Measurements from ENCODE around the gene PRR3. TPM values are rescaled to one million over a fixed set of nuclear protein-coding genes. Genes with fewer than 3 reads are reported as not detected.
"Not testable (repeated sequence)": the region's sequence is repeated elsewhere in the genome, so short reads cannot be mapped to it uniquely, and the experiment has no call there.

Gene PRR3, protein sequence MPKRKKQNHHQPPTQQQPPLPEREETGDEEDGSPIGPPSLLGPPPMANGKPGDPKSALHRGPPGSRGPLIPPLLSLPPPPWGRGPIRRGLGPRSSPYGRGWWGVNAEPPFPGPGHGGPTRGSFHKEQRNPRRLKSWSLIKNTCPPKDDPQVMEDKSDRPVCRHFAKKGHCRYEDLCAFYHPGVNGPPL
- total RNA-seq (1 to 10 TPM; 4.4 to 5.7 (median 4.9) TPM), polyA plus RNA-seq (4.2 TPM)
- long read RNA-seq, donor 1, partial matches to known transcripts = 0 of 3 reads
- long read RNA-seq, donor 1, other reads (novel, unspliced or antisense) = 1 of 3 reads
- long read RNA-seq, donor 2, partial matches to known transcripts = 0 of 1 reads
- long read RNA-seq, donor 2, other reads (novel, unspliced or antisense) = 1 of 1 reads
- long read RNA-seq, donor 3, partial matches to known transcripts = 0 of 5 reads
- long read RNA-seq, donor 3, other reads (novel, unspliced or antisense) = 3 of 5 reads
- long read RNA-seq, donor 4, partial matches to known transcripts = 0 of 2 reads
- long read RNA-seq, donor 4, other reads (novel, unspliced or antisense) = 1 of 2 reads

DNA sequence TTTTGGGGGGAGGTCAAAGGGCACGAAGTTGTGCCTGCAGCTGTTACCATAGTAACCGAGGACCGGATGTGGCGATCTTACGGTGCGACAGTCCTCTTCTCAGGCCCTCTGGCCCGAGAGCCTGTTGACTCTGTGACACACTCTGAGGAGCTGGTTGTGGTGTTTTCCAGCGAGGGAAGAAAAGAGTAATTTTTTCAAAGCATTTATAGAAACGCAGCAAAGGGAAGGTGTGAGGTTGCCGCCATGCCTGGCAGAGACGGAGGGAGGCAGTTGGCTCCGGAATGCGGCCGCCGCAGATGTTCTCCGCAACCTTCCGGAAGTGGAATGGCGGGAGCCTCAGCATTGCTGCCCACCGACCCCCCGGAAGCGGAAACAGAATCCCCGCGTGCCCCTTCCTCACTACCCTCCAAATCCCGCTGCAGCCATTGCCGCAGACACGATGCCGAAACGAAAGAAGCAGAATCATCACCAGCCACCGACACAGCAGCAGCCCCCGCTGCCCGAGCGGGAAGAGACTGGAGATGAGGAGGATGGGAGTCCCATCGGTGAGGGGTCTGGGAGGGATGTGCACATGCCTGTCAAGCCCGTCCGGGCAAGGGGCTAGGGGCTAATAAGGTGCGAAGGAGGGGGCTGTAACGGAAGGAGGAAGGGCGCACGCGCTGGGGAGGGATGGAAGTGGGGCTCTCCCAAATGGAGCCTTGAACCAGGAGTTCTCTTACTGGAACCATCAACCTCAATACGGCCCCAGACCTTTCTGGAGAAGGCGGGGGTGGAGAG, at the start of gene PRR3:
PRR3 (plus strand) TSS at position 390 of the 777 bp plus-strand sequence; CDS start at position 440, 50 bp downstream.
- ATAC-seq = peak; percentile 87 to 89
- Histone ChIP-seq H3K27me3 (ENCODE audit: control insufficient read depth, insufficient read depth) (no peaks in the 10 kb centered on the region), H3K4me3 (ENCODE audit: low read length) (peak within 1 kb of the TSS; percentile 62), H3K9me3 (ENCODE audit: control insufficient read depth, low read length) (no peaks in the 10 kb centered on the region), H3K4me1 (ENCODE audit: control insufficient read depth, insufficient read depth, low read length) (no peaks in the 10 kb centered on the region), H3K27ac (ENCODE audit: low read length) (peak within 1 kb of the TSS; percentile 72)
- DNase-seq = peak; percentile 90 to 95 (median 94)
- intact Hi-C loops (cut with DNase I) = no loop called here
- WGBS = under 1% methylated on average over 42 of the region's 42 CpGs

DNA sequence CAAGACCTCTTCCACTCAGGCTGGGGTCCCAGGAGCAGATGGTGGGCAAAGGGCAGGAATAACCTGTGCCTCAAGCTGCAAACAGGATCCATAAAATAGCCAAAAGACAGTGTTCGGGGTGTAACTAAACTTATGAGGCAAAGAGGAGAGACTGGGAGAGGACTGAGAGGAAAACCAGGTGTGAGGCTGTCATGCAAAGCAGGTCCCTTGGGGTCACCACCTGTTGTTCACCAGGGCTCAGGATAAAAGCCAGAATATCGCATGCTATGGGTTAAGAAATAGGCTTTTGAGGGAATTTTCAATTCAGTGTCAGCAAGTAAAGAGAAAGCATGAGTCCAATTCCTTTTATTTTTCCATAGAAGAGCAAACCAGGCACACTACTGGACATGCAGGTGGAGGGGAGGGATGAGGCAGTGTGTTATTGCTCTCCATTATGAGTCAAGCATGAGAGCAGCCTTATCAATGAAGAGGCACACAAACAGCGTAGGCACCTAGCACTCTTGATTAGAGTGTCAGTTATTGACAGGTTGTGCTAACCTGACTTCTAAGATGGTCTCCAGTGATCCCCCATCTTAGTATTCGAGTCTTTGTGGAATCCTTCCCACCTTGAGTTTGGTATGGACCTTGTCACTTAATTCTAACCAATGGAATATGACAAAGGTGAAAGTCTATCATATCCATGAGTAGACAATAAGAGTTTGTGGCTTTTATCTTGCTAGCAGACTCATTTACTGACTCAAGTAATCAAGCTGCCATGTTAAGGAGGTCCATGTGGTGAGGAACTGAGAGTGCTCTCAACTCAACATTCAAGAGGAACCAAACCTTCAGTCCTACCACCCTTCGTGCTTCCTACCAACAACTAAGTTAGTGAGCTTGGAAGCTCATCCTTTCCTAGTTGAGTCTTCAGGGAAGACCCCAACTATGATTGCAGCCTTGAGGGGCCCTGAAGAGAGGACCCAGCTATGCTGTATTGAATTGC, 49.0 kb upstream of the PRR3 start:
- 79% methylated on average over 5 of the region's 5 CpGs for WGBS
- Histone ChIP-seq H3K4me1 (ENCODE audit: control insufficient read depth, insufficient read depth, low read length) (no peaks in the 10 kb centered on the region), H3K27me3 (ENCODE audit: control insufficient read depth, insufficient read depth) (no peaks in the 10 kb centered on the region), H3K27ac (ENCODE audit: low read length) (no peak overlapping the region), H3K4me3 (ENCODE audit: low read length) (no peak overlapping the region), H3K9me3 (ENCODE audit: control insufficient read depth, low read length) (no peaks in the 10 kb centered on the region)
- intact Hi-C loops (cut with DNase I) = no loop called here
- DNase-seq = no peak
- ATAC-seq = no peak

DNA sequence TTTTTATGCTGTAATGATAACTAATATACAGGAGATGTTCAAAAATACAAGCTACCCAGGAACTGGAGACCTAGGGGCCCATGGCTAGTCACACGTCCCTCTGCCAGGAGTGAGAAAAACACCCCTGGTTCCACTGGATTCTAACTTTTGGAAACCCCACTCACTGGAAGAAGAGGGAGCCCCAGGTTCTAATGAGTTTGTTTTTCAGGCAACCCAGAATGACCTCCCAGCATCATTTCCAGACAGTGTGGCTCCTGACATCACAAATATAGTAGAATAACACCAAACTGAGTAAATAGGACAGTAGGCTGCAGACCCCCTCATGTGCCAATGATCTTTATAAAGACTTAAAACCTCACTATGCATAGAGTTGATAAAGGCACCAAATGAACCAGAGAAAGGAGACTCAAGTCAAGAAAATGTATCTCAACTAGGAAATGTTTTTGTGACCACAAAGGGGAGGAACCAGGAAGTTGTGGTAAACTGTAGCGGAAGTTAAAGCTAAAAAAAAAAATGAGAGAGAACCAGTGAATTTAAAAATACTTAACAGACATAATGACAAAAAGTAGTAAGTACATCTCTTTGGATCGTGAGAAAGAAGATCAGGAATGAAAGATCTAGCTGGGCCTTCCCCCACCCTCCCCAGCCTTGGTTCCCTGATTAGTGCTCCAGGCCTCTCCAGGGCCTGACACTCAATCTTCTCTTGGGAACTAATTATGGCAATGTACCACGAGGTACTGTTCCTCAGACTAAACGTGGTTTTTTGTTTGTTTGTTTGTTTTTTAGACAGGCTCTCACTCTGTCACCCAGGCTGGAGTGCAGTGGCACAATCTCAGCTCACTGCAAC, 48.0 kb upstream of the PRR3 start:
- peak overlapping the region; percentile 7 for H3K27ac ChIP-seq (ENCODE audit: low read length)
- peak in 1 of 2 donors; percentile 32 for ATAC-seq

DNA sequence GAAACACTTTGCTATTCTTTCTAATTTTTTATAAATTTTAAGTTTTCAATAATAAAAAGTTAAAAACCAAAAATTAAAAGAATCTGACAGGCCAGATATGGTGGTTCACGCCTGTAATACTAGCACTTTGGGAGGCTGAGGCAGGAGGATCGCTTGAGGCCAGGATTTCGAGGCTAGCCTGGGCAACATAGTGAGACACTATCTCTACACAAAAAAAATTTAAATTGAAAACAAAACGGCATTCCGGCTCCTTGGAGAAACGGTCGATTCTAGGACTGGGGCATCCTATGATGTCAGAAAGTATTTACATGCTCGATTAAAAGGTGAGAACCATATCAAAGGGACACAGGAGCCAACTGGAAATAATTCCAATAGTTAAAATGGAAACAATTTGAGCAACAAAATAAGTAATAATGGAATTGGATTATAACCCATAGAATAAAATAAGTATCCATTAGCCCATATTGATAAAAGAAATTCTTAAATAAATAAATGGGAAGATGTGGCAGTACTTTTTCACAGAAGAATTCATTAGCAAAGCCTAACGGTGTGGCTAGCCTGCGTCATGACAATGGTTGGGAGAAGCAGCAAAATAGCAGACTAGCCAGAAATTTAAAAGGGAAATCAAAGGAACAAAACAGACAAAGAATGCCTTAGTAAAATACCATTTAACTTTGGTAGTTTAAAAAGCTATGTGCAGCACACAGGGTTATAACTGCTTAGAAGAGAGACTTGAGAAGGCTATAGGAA, 46.5 kb upstream of the PRR3 start:
- Histone ChIP-seq H3K9me3 (ENCODE audit: control insufficient read depth, low read length) (no peaks in the 10 kb centered on the region), H3K4me1 (ENCODE audit: control insufficient read depth, insufficient read depth, low read length) (no peaks in the 10 kb centered on the region), H3K27ac (ENCODE audit: low read length) (no peak overlapping the region), H3K4me3 (ENCODE audit: low read length) (no peak overlapping the region), H3K27me3 (ENCODE audit: control insufficient read depth, insufficient read depth) (no peaks in the 10 kb centered on the region)
- intact Hi-C loops (cut with DNase I) = no loop called here
- DNase-seq = no peak
- WGBS = 78% methylated on average over 10 of the region's 10 CpGs
- no peak for ATAC-seq

More for the DNA sequence above, 48.0 kb upstream of the PRR3 start:
- intact Hi-C loops (cut with DNase I) = no loop called here
- DNase-seq = no peak
- Histone ChIP-seq H3K4me3 (ENCODE audit: low read length) (no peak overlapping the region), H3K27me3 (ENCODE audit: control insufficient read depth, insufficient read depth) (no peaks in the 10 kb centered on the region), H3K9me3 (ENCODE audit: control insufficient read depth, low read length) (no peaks in the 10 kb centered on the region), H3K4me1 (ENCODE audit: control insufficient read depth, insufficient read depth, low read length) (no peaks in the 10 kb centered on the region)
- 41% methylated on average over 5 of the region's 5 CpGs for WGBS

DNA sequence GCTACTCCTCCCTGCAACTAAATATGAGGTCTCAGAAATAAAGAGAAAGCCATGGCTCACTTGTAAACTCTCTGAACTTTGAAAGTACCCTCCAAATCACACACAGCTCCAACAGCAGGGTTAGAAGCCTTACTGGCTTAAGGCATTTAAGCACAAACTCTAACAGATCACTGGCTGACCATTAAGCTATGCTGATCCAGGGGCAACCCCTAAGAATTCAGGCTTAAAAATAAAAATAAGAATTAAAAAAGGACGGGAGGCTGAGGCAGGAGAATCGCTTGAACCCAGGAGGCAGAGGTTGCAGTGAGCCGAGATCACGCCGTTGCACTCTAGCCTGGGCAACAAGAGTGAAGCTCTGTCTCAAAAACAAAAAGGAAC, 45.9 kb upstream of the PRR3 start:
- ATAC-seq = no peak
- no peak overlapping the region for H3K4me3 ChIP-seq (ENCODE audit: low read length)
- H3K27ac ChIP-seq (ENCODE audit: low read length) = no peak overlapping the region
- WGBS = 63% methylated on average over 5 of the region's 5 CpGs
- no peaks in the 10 kb centered on the region for H3K9me3 ChIP-seq (ENCODE audit: control insufficient read depth, low read length)
- no peak for DNase-seq
- intact Hi-C loops (cut with DNase I) = no loop called here
- H3K4me1 ChIP-seq (ENCODE audit: control insufficient read depth, insufficient read depth, low read length) = no peaks in the 10 kb centered on the region
- H3K27me3 ChIP-seq (ENCODE audit: control insufficient read depth, insufficient read depth) = no peaks in the 10 kb centered on the region

DNA sequence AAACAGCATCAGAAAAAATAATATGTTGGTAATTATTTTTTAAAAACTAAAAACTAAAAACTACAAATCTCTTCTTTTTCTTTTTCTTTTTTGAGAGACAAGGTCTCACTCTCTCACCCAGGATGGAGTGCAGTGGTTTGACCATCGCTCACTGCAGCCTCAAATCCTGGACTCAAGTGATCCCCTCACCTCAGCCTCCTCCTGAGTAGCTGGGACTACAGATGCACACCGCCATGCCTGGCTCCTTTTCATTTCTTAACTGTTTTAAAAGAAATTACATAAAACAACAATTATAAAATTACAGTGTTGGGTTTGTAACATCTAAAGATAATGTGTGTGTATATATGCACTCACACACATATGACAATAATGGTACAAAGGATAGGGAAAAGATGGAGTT, 43.6 kb upstream of the PRR3 start:
- H3K27me3 ChIP-seq (ENCODE audit: control insufficient read depth, insufficient read depth) = no peaks in the 10 kb centered on the region
- no peak overlapping the region for H3K27ac ChIP-seq (ENCODE audit: low read length)
- 90% methylated on average over 2 of the region's 2 CpGs for WGBS
- H3K4me3 ChIP-seq (ENCODE audit: low read length) = no peak overlapping the region
- no peaks in the 10 kb centered on the region for H3K9me3 ChIP-seq (ENCODE audit: control insufficient read depth, low read length)
- intact Hi-C loops (cut with DNase I) = no loop called here
- DNase-seq (no peak), ATAC-seq (no peak)
- no peaks in the 10 kb centered on the region for H3K4me1 ChIP-seq (ENCODE audit: control insufficient read depth, insufficient read depth, low read length)

DNA sequence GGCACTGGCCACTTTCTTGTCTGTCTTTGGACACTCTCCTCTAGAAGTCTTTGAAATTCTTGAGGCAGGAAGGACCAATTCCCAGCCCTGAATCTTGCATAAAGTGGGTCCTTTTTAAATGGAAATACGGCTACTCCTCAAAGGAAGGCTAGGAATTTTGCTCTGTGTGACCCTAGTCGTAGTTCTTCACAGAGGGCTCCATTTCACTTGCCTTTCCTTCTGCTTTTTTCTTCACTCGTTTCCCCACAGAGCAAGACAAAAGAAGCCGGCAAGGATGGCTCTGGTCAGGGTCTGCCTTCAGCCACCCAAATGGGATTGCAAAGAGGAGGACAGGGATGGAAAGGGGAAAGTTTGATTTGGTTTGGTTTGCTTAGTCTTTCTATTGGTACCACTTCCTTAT, 42.0 kb upstream of the PRR3 start:
- Histone ChIP-seq H3K4me1 (ENCODE audit: control insufficient read depth, insufficient read depth, low read length) (no peaks in the 10 kb centered on the region), H3K27ac (ENCODE audit: low read length) (peak overlapping the region; percentile 88), H3K9me3 (ENCODE audit: control insufficient read depth, low read length) (no peaks in the 10 kb centered on the region), H3K4me3 (ENCODE audit: low read length) (no peak overlapping the region), H3K27me3 (ENCODE audit: control insufficient read depth, insufficient read depth) (no peaks in the 10 kb centered on the region)
- ATAC-seq = no peak
- DNase-seq = no peak
- 33% methylated on average over 4 of the region's 4 CpGs for WGBS
- intact Hi-C loops (cut with DNase I) = no loop called here

DNA sequence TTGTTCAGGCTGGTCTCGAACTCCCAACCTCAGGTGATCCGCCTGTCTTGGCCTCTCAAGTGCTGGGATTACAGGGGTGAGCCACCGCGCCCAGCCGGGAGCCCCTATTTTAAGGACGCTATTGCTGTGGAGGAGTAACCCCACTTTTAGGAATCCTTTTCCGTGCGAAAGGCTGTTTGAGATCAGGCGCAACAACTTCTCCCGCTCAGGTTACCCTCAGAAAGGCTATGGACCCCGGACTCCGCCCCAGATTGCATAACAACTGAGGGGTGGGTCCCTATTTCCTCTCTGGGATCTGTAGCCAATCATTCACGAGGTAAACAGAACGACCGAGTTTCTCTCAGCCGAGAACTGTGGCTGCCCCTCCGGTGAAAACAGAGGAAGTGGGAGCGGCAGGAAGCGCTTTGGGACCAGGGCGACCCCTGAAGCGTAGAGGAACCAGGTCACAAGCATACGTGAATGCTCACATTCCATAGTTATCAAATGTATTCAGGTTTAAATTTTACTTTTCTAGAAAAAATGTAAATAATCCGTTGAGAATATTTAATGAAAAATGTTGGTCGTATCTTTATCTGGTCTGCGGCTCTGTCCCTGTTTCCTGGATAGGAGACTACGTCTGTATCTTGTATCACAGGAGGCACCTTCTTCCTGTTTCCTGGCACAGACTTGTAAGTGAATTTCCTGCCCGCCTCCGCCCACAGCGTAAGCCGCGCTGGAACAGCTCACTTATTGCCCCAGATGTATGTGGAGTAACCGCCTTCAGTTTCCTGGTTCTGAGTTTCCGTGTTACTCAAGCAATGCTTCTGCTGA, 40.9 kb upstream of the PRR3 start:
- H3K27ac ChIP-seq (ENCODE audit: low read length) = peak overlapping the region; percentile 92

DNA sequence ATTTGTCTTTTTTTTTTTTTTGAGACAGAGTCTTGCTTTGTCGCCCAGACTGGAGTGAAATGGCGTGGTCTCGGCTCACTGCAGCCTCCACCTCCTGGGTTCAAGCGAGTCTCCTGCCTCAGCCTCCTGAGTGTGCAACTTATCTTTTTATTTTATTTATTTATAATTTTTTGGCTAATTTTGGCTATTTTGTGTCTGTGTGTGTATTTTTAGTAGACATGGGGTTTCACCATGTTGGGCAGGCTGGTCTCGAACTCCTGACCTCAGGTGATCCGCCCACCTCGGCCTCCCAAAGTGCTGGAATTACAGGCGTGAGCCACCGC, 40.4 kb upstream of the PRR3 start:
- H3K4me1 ChIP-seq (ENCODE audit: control insufficient read depth, insufficient read depth, low read length); H3K27me3 ChIP-seq (ENCODE audit: control insufficient read depth, insufficient read depth); ATAC-seq; intact Hi-C loops (cut with DNase I); H3K9me3 ChIP-seq (ENCODE audit: control insufficient read depth, low read length); DNase-seq: not testable (repeated sequence)
- Histone ChIP-seq H3K4me3 (ENCODE audit: low read length) (peak overlapping the region; percentile 79), H3K27ac (ENCODE audit: low read length) (peak overlapping the region; percentile 92)
- 53% methylated on average over 9 of the region's 9 CpGs for WGBS

More for the DNA sequence above, 40.9 kb upstream of the PRR3 start:
- intact Hi-C loops (cut with DNase I) = no loop called here
- Histone ChIP-seq H3K27me3 (ENCODE audit: control insufficient read depth, insufficient read depth) (no peaks in the 10 kb centered on the region), H3K4me1 (ENCODE audit: control insufficient read depth, insufficient read depth, low read length) (no peaks in the 10 kb centered on the region), H3K9me3 (ENCODE audit: control insufficient read depth, low read length) (no peaks in the 10 kb centered on the region), H3K4me3 (ENCODE audit: low read length) (peak overlapping the region; percentile 79)
- DNase-seq (peak; percentile 91 to 96 (median 93)), ATAC-seq (peak; percentile 96 to 97)
- 2% methylated on average over 33 of the region's 33 CpGs for WGBS

Measured in right cardiac atrium (tissue), 5 donors.